NCI-H345 (cell line): ENCODE data around the gene MYBBP1A.

Experiments
- DNase-seq: peaks from one replicate; lab custom pipeline; 2025; lab: John Stamatoyannopoulos, UW

The MYBBP1A gene

DNA sequence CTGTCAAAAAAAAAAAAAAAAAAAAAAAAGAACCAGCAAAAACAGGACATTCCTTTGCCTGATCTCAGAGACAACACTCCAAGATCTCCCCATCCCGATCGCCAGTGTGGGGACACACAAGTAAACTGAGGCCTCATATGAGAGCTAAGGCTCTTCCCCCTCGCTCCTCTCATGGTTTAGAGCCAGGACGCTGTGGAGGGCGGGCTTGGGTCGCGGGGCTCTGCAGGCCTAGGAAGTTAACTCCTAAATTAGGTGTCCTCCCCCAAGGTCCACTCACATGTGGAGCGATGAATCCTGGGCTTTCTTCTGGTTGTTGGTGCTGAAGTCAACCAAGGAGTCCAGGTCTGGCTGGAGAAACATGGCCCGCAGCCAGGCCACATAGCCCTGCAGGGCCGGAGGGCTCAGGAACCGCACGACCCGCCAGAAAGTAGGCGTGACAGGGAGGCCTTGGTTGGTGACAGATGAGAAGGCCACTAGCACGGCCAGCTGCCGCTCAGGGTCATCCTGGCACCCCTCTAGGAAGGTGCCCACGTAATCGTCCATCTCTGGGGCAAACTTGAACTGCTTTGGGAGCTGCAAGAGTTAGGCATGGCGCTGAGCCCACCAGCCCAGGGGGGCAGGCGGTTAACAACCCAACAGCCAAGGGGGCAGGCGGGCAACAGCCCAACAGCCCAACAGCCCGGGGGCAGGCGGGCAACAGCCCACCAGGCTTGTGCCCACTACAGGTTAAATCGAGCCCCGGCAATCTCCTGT lies 5.2 kb downstream of the MYBBP1A start:
- no peak for DNase-seq

DNA sequence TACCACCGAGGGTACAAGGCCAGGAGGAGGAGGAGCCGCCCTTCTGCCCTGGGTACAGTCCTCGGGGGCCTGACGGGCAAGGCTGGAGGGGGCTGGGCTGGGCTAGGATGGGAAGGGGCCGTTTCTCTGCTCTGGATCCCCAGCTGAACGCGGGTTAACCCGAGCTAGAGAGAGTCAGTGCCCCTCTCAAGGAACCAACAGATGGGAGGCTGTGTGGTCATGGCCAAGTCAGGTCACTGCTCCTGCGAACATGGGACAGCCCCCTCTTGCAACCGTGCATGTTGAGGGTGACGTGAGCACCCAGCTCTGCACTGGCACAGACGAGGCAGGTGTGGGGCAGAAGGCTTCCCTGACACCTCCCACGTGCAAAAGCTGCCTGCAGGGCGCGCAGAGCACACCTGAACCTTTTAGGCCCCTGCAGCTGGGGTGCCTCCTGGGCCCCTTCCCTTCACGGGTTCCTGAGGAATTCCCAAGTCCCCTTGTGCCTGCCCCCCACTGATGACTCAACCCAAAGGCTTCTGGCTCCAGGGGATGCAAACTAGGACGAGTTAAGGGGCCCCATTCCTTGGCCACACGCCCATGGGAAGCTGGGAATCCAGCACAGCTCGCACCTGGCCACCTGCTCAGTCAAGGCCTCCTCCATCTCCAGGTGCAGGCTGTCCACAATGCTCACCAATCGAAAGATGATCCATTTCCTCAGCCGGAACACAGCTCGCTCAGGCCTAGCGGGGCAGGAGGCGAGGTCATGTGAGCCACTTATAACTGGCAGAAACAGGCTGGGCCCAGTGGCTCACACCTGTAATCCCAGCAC lies 6.3 kb downstream of the MYBBP1A start:
- no peak for DNase-seq

GRCh38 chr17:4548061-4548461 lies 7.1 kb downstream of the MYBBP1A start:
- DNase-seq = no peak

GRCh38 chr17:4547118-4547906 lies 7.9 kb downstream of the MYBBP1A start:
- DNase-seq = no peak

DNA sequence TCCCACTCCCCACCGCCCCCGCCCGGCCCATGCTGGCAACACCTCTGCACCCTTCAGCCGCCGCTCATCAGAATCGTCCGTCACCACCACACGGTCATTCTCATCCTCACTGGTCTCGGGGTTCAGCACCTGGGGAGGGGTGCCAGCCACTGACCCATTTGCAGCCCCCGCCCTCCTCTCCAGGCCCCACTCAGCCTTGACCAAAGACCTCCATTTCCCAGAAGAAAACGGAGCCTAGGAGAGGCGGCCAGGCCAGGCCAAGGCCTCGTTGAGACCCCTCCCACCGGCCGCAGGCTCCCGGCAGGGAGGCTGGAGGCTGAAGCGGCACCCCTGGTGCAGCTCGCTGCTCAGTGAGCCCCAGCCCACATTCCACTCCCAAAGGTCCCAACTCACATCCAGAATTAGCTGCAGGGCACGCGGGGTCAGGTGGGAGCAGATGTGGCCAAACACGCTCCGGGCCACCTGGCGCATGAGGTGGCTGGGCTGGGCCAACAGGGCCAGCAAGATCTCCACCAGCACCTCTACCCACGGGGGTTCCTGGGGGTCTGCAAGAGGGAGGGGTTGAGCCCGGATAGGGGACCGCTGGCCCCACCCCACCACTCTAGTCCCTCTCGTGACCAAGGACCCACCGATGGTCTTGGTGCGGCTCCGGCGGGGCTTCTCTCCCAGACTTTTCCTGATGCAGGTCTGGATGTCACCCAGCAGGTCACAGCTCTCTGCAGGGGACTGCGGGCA lies 9.8 kb downstream of the MYBBP1A start:
- DNase-seq = no peak

GRCh38 chr17:4544951-4545216 lies 10.3 kb downstream of the MYBBP1A start:
- no peak for DNase-seq

DNA sequence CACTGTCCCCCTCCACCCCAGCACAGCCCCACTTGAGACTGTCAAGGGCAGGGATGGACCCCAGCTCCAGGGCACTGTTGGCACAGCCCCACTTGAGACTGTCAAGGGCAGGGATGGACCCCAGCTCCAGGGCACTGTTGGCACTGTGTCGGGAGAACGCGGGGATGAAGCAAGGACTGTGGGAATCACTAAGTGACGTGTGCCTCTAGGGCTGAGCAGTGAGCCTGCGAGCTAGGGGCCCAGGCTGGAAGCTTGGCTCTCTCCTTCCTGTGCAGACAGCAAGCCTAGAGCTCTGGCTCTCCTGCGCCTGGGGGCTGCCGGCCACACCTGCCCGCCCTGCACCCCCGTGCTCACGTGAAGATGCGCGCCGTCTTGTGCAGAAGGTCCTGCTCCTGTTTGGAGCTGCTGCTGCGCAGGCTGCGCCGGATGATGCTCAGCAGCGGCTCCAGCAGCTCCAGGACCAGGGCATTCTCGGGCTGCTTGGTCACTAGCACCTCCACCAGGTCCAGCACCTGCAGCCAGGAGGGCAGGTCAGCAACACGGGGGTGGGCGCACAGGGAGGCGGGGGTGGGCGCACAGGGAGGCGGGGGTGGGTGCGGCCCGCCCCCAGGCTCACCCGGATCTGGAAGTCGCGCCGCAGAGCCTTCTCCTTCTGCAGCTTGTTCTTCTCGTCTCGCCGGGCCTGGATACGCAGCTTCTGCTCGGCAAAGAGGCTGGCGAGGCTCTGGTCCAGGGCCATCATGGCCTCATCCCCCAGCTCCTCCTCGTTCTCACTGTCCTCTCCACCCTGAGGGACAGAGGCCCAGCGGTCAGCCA lies 10.8 kb downstream of the MYBBP1A start:
- DNase-seq = no peak

- no peak for DNase-seq
These were observed 11.6 kb downstream of the MYBBP1A start for GRCh38 chr17:4543557-4544026.

GRCh38 chr17:4542726-4543191 lies 12.4 kb downstream of the MYBBP1A start:
- DNase-seq = no peak

- no peak for DNase-seq
These were observed 13.0 kb downstream of the MYBBP1A start for GRCh38 chr17:4542003-4542725.

- DNase-seq = no peak
These were observed 13.7 kb downstream of the MYBBP1A start for GRCh38 chr17:4541328-4542002.

DNA sequence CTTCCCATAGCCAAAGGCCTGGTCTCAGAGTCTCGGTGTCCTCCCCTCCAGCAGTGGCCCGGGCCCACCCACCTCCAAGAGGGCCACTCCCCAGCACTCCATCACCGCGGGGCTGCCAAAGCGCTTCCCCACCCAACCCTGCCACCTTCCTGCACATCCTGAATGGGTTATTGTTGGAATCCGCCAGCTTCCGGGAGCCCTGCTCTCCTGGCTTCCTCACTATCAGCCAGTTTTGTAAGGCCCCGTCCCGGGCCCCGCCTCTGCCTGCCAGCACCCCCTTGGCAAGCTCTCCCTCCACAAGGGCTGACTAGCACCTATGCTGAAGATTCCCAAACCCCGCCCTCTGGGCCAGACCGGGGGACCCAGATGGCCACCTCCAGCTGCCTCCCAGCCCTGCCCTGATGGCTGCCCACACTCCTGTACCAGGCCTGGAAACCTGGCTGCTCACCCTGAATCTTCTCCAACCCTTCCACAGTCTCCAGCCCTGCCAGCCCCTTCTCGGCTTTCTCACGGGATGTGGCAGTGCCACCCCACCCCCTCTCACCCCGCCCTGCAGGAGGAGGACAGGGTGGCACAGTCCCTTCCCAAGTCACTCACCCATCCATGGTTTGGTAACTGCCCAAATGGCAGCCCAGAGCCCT lies 14.4 kb downstream of the MYBBP1A start:
- no peak for DNase-seq

- DNase-seq = no peak
These were observed 14.9 kb downstream of the MYBBP1A start for GRCh38 chr17:4540224-4540651.

- DNase-seq = no peak
These were observed 15.5 kb downstream of the MYBBP1A start for GRCh38 chr17:4539576-4540223.

- DNase-seq = no peak
These were observed 16.2 kb downstream of the MYBBP1A start for GRCh38 chr17:4539025-4539424.

DNA sequence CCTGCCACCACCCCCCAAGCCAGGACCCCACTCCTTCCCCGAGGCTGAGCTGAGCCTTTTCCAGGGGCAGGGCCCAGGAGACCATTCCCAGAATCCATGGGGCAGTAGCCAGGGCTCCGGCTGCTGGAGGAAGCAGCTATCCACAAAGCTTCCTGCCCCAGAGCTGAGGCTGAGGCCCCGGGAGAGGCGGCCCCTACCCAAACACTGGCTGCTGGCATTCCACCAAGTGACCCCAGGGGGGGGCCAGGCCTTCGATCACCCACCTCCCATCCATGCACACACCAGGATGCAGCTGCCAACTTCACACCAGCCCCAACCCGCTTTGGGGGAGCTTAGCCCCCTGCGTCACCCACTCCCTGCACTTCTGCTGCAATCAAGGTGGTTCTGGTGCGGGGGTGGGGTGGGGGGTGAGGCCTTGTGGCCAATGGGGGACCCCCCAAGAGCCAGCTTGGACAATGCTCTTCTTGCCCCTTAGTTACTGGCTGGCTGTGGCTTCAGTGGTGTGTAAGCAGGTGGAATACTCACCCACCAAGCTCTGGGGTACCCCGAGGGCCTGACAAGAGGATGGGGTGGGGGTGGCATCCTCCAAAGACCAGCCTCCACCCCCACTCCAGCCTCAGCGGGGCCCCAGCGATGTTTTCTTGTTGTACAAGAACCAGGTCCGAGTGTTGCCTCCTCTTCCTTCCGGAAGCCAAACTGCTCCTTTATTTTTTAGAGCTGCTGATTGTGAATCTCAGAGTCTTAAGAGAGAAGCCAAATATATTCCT lies 16.8 kb downstream of the MYBBP1A start:
- DNase-seq = no peak

- no peak for DNase-seq
These were observed 17.5 kb downstream of the MYBBP1A start for GRCh38 chr17:4537451-4538235.
